ENCODE measurements around the gene KISS1. TPM values are rescaled to one million over a fixed set of nuclear protein-coding genes. Genes with fewer than 3 reads are reported as not detected.

KISS1 gene
- total RNA-seq, 2 donors from 2014 or later = not detected

GRCh38 chr1:204149107-204149506 lies 47.2 kb downstream of the KISS1 start:
- H3K4me3 ChIP-seq = no peak overlapping the region
- no peaks in the 10 kb centered on the region for H3K36me3 ChIP-seq (replicated peaks in 1 of 2; ENCODE audit: insufficient read depth in 1 of 2, low read depth in 2 of 2)
- H3K9me3 ChIP-seq = no peaks in the 10 kb centered on the region
- peaks cover 27% of the 10 kb centered on the region for H3K4me1 ChIP-seq
- intact Hi-C loops (cut with DNase I) = no loop called here
- no peak overlapping the region for H3K27ac ChIP-seq
- TF ChIP-seq, protein P1, sequence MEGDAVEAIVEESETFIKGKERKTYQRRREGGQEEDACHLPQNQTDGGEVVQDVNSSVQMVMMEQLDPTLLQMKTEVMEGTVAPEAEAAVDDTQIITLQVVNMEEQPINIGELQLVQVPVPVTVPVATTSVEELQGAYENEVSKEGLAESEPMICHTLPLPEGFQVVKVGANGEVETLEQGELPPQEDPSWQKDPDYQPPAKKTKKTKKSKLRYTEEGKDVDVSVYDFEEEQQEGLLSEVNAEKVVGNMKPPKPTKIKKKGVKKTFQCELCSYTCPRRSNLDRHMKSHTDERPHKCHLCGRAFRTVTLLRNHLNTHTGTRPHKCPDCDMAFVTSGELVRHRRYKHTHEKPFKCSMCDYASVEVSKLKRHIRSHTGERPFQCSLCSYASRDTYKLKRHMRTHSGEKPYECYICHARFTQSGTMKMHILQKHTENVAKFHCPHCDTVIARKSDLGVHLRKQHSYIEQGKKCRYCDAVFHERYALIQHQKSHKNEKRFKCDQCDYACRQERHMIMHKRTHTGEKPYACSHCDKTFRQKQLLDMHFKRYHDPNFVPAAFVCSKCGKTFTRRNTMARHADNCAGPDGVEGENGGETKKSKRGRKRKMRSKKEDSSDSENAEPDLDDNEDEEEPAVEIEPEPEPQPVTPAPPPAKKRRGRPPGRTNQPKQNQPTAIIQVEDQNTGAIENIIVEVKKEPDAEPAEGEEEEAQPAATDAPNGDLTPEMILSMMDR (IDR thresholded peaks at IDR 0.05) = no peak
- TF ChIP-seq POLR2A (IDR thresholded peaks at IDR 0.05) = no peak
- no peaks in the 10 kb centered on the region for H3K27me3 ChIP-seq
- WGBS, 2 donors = 55 to 71% methylated on average over 2 of the region's 2 CpGs
- ATAC-seq = no peak
- no peak for DNase-seq

DNA sequence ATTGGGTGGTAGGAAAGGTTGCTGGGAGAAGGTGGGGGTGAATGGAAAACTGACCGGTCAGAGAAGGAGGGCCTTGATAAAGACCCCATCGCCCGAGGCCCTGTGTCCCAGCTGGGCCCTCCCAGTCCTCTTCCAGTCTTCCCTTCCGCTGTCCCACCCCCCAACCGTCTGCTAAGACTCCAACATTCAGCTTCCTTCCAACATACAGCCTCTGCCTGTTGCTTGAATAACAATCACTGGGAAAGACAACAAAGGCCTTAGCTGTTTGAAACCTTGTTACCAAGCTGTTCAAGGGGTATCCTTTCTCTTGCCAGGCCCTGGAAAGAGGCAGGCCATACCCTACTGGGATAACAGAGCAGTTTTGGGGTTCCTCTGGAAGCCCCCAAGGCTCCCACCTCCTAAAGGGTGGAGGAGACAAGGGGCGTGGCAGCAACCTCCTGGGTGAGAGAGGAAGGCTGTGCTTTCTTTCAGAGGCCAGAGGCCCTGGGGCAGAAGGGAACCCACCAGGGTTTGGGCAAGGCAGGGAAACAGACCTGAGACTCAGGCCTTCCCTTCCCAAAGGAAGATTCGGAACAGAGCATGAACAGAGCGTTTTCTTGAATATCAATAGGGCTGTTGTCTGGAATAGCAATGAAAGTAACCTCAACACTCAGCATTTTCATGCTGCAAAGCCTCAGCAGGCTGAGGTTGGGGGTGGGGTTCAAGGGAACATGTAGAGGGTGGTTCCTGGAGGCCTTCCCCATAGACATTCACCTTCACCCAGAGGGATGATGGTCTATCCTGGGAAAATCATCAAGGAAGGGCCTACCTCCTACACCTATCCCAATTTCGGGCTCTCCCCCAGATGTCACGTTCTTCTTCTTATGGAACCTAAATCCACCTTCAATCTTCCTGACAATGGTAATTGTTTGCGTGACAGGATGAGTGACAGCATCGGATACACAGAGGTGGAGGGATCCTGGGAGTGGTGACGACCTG lies 48.6 kb downstream of the KISS1 start:
- TF ChIP-seq, protein P1 (IDR thresholded peaks at IDR 0.05) = no peak
- TF ChIP-seq POLR2A (IDR thresholded peaks at IDR 0.05) = no peak
- Histone ChIP-seq H3K9me3 (no peaks in the 10 kb centered on the region), H3K27me3 (no peaks in the 10 kb centered on the region), H3K4me3 (no peak overlapping the region), H3K4me1 (peaks cover 37% of the 10 kb centered on the region), H3K36me3 (replicated peaks in 1 of 2; ENCODE audit: insufficient read depth in 1 of 2, low read depth in 2 of 2) (no peaks in the 10 kb centered on the region), H3K27ac (no peak overlapping the region)
- intact Hi-C loops (cut with DNase I) = no loop called here
- no peak for DNase-seq
- WGBS, 2 donors = 83 to 85% methylated on average over 11 to 13 of the region's 13 CpGs
- ATAC-seq = no peak

- 70 to 88% methylated on average over 6 to 7 of the region's 7 CpGs for WGBS, 2 donors
These were observed 49.3 kb downstream of the KISS1 start for GRCh38 chr1:204146965-204147364.

DNA sequence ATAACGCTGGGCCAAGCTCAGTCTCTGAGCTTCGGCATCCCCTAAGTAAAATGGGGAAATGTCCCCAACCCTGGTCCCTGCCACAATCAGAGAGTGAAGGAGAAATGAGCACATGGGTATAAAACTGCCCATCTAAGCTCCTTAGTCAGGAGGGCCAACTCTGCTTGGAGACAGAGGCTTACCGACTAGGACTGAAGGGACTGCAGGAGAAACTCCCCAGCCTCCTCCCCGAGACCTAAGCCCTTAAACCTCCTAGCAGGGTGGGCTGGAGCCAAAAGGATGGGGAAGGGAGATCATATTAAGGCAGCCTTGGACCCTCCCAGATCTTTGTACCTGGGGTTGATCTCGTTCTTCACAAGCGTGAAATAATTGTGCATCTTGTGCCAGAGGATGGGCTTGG lies 50.0 kb downstream of the KISS1 start:
- DNase-seq (no peak), ATAC-seq (no peak)
- intact Hi-C loops (cut with DNase I) = no loop called here
- Histone ChIP-seq H3K27me3 (no peaks in the 10 kb centered on the region), H3K27ac (no peak overlapping the region), H3K9me3 (no peaks in the 10 kb centered on the region), H3K4me1 (peaks cover 28% of the 10 kb centered on the region), H3K4me3 (no peak overlapping the region), H3K36me3 (replicated peaks in 1 of 2; ENCODE audit: insufficient read depth in 1 of 2, low read depth in 2 of 2) (no peaks in the 10 kb centered on the region)
- no peak for TF ChIP-seq POLR2A (IDR thresholded peaks at IDR 0.05)
- TF ChIP-seq, protein P1 (IDR thresholded peaks at IDR 0.05) = no peak
- 90 to 94% methylated on average over 3 to 6 of the region's 6 CpGs for WGBS, 2 donors

More at GRCh38 chr1:204146965-204147364, 49.3 kb downstream of the KISS1 start:
- intact Hi-C loops (cut with DNase I) = no loop called here
- H3K27me3 ChIP-seq = no peaks in the 10 kb centered on the region
- H3K4me3 ChIP-seq = no peak overlapping the region
- DNase-seq = no peak
- no peak for ATAC-seq
- no peaks in the 10 kb centered on the region for H3K9me3 ChIP-seq
- no peak for TF ChIP-seq POLR2A (IDR thresholded peaks at IDR 0.05)
- TF ChIP-seq, protein P1 (IDR thresholded peaks at IDR 0.05) = no peak
- no peaks in the 10 kb centered on the region for H3K36me3 ChIP-seq (replicated peaks in 1 of 2; ENCODE audit: insufficient read depth in 1 of 2, low read depth in 2 of 2)
- no peak overlapping the region for H3K27ac ChIP-seq
- H3K4me1 ChIP-seq = peaks cover 31% of the 10 kb centered on the region

Data from body of pancreas (tissue), 4 donors.